HG03064 (cell line): ENCODE data around the gene UNC5CL.

Source experiments
- ATAC-seq: cut with Tn5 transposase; IDR thresholded peaks from one replicate; pipeline ENCODE4 v1.9.1; 2021; ENCODE audit warnings: low read depth; ENCODE audit not compliant: unreplicated experiment

UNC5CL gene

GRCh38 chr6:41063884-41064285 is 24.9 kb upstream of the UNC5CL start:
- no peak for ATAC-seq

- ATAC-seq = no peak
Measured at GRCh38 chr6:41062056-41062455, 23.0 kb upstream of the UNC5CL start.

- no peak for ATAC-seq
Measured at GRCh38 chr6:41061196-41061726, 22.2 kb upstream of the UNC5CL start.

- ATAC-seq = no peak
Measured at GRCh38 chr6:41059556-41059955, 20.5 kb upstream of the UNC5CL start.

- no peak for ATAC-seq
Measured at GRCh38 chr6:41058783-41059181, 19.8 kb upstream of the UNC5CL start.

GRCh38 chr6:41056768-41057490 is 17.9 kb upstream of the UNC5CL start:
- no peak for ATAC-seq

GRCh38 chr6:41055149-41055548 is 16.1 kb upstream of the UNC5CL start:
- no peak for ATAC-seq

GRCh38 chr6:41054511-41054910 is 15.5 kb upstream of the UNC5CL start:
- ATAC-seq = no peak

GRCh38 chr6:41053041-41053440 is 14.0 kb upstream of the UNC5CL start, which contains the start of gene APOBEC2:
TSS of gene APOBEC2 (plus strand) at chr6:41053202. CDS start at chr6:41053348, 146 bp downstream.
- no peak for ATAC-seq

GRCh38 chr6:41051873-41052272 is 12.9 kb upstream of the UNC5CL start:
- no peak for ATAC-seq

GRCh38 chr6:41050536-41050935 is 11.5 kb upstream of the UNC5CL start:
- no peak for ATAC-seq

- ATAC-seq = no peak
Measured at GRCh38 chr6:41049955-41050354, 10.9 kb upstream of the UNC5CL start.

GRCh38 chr6:41049521-41049920 is 10.5 kb upstream of the UNC5CL start:
- ATAC-seq = no peak

- ATAC-seq = no peak
Measured at GRCh38 chr6:41047745-41048732, 9.0 kb upstream of the UNC5CL start.

- no peak for ATAC-seq
Measured at GRCh38 chr6:41047306-41047705, 8.3 kb upstream of the UNC5CL start.

GRCh38 chr6:41046084-41046483 is 7.1 kb upstream of the UNC5CL start:
- no peak for ATAC-seq

GRCh38 chr6:41045664-41046063 is 6.6 kb upstream of the UNC5CL start:
- ATAC-seq = no peak

GRCh38 chr6:41043151-41043550 is 4.1 kb upstream of the UNC5CL start:
- no peak for ATAC-seq

GRCh38 chr6:41042226-41043055 is 3.4 kb upstream of the UNC5CL start, which contains the start of gene TSPO2:
TSS of gene TSPO2 (plus strand) at chr6:41042467. CDS start at chr6:41042986, 519 bp downstream.
- no peak for ATAC-seq

GRCh38 chr6:41040940-41041536 is 2.0 kb upstream of the UNC5CL start:
- ATAC-seq = no peak
